Right atrium auricular region (tissue), 2 donors: Measurements from ENCODE around the gene PRUNE1. TPM values are rescaled to one million over a fixed set of nuclear protein-coding genes. Genes with fewer than 3 reads are reported as not detected.
A peak's percentile ranks its signal among the peaks of the same experiment; 100 is the strongest.

ENCODE experiments used
- DNase-seq: peaks from one replicate; pipeline ENCODE4 v3.0.0-alpha.2; 2019; ENCODE audit warnings: low spot score
- H3K27ac ChIP-seq, 2 donors: fragments of 200-600 bp; sonication (generic); 1 replicate in 1 of 2; 2 replicates in 1 of 2; pipeline ENCODE4 v1.5.1; 2016 to 2019
- H3K27me3 ChIP-seq, 2 donors: fragments of 200-600 bp; sonication (generic); one replicate each; pipeline versions ENCODE4 v1.5.1 to v1.6.0; 2017 to 2019
- H3K36me3 ChIP-seq: fragments of 200-600 bp; sonication (generic); one replicate; pipeline ENCODE4 v1.5.1; 2016
- H3K4me1 ChIP-seq, 2 donors: fragments of 200-600 bp; sonication (generic); one replicate each; pipeline versions ENCODE4 v1.5.1 to v1.6.0; 2017 to 2019
- H3K4me3 ChIP-seq, 2 donors: fragments of 200-600 bp; sonication (generic); 1 replicate in 1 of 2; 2 replicates in 1 of 2; pipeline ENCODE4 v1.5.1; 2017 to 2019; ENCODE audit warnings: mild to moderate bottlenecking in 1 of 2, moderate library complexity in 1 of 2
- H3K9me3 ChIP-seq, 2 donors: fragments of 200-600 bp; sonication (generic); one replicate each; pipeline ENCODE4 v1.5.1; 2019
- CTCF ChIP-seq, 2 donors: fragments of 200-600 bp; sonication (generic); IDR thresholded peaks; one replicate each; pipeline ENCODE4 v1.5.1; 2019; ENCODE audit warnings: antibody characterized with exemption in 2 of 2
- total RNA-seq, 2 donors: library from RNA; depleted of rRNA; stranded (reverse); fragments of >200 nt; gene quantifications; one replicate each; pipeline ENCODE4 v1.1.0, GENCODE V29; 2016

The PRUNE1 gene
- total RNA-seq, 2 donors from 2014 or later, result 52.0 to 68.4 TPM

DNA sequence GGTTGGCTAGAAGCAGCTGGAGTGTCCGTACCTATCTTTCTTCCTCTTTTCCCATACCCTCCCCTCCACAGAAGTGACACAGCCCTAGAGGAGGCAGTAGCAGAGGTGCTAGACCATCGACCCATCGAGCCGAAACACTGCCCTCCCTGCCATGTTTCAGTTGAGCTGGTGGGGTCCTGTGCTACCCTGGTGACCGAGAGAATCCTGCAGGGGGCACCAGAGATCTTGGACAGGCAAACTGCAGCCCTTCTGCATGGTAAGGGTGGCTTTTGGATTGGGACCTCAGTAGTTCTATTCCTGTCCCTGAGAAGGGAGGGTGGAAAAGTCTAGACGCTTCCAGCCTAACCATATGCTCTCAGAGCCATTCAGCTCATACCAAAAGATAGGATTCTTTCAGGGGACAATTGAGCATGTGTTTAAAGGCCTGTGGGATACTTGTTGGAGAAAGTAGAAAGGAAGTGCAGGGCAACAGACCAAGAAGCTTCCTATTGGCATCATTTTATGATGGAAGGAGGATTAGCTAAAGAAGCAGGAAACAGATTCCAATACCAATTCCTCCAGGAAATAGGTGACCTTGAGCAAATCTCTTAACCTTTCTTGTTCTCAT is 16.4 kb downstream of the PRUNE1 start:
- peaks cover 0 to 25% of the 10 kb centered on the region in 2 donors for H3K4me1 ChIP-seq
- peaks cover 37% of the 10 kb centered on the region for H3K36me3 ChIP-seq

GRCh38 chr1:151026460-151026859 is 18.2 kb downstream of the PRUNE1 start:
- H3K9me3 ChIP-seq, result no peaks in the 10 kb centered on the region
- H3K4me1 ChIP-seq, result peaks cover 0 to 25% of the 10 kb centered on the region in 2 donors
- H3K27ac ChIP-seq, result no peak overlapping the region
- peaks cover 51% of the 10 kb centered on the region for H3K36me3 ChIP-seq
- TF ChIP-seq CTCF (IDR thresholded peaks at IDR 0.05), result no peak
- DNase-seq, result no peak
- no peaks in the 10 kb centered on the region for H3K27me3 ChIP-seq
- H3K4me3 ChIP-seq, result no peak overlapping the region

More for the DNA sequence above, 16.4 kb downstream of the PRUNE1 start:
- Histone ChIP-seq H3K4me3 (no peak overlapping the region), H3K27me3 (no peaks in the 10 kb centered on the region), H3K9me3 (no peaks in the 10 kb centered on the region), H3K27ac (peak overlapping the region; percentile 55 to 86)
- peak; percentile 85 for DNase-seq
- TF ChIP-seq CTCF (IDR thresholded peaks at IDR 0.05), result peak; percentile 47 to 80

- Histone ChIP-seq H3K9me3 (no peaks in the 10 kb centered on the region), H3K27ac (no peak overlapping the region), H3K36me3 (peaks cover 63% of the 10 kb centered on the region), H3K4me3 (no peak overlapping the region), H3K4me1 (peaks cover 0 to 7% of the 10 kb centered on the region in 2 donors), H3K27me3 (no peaks in the 10 kb centered on the region)
- no peak for TF ChIP-seq CTCF (IDR thresholded peaks at IDR 0.05)
- DNase-seq, result no peak
These were observed 23.9 kb downstream of the PRUNE1 start for GRCh38 chr1:151032164-151032563.

- Histone ChIP-seq H3K27ac (peak overlapping the region in 1 of 2 donors; percentile 66), H3K27me3 (no peaks in the 10 kb centered on the region), H3K4me1 (peaks cover 0 to 11% of the 10 kb centered on the region in 2 donors), H3K36me3 (peaks cover 44% of the 10 kb centered on the region), H3K9me3 (no peaks in the 10 kb centered on the region), H3K4me3 (no peak overlapping the region)
- DNase-seq, result no peak
- no peak for TF ChIP-seq CTCF (IDR thresholded peaks at IDR 0.05)
These were observed 26.9 kb downstream of the PRUNE1 start for GRCh38 chr1:151035167-151035566.

GRCh38 chr1:151036356-151036755 is 28.1 kb downstream of the PRUNE1 start, which contains the start of gene BNIPL:
Gene BNIPL, plus strand, starts transcription at chr1:151036586. Its CDS starts 140 bp downstream, at chr1:151036726.
- no peaks in the 10 kb centered on the region for H3K9me3 ChIP-seq
- H3K4me1 ChIP-seq, result peaks cover 0 to 11% of the 10 kb centered on the region in 2 donors
- no peaks in the 10 kb centered on the region for H3K27me3 ChIP-seq
- TF ChIP-seq CTCF (IDR thresholded peaks at IDR 0.05), result no peak
- no peak for DNase-seq
- H3K27ac ChIP-seq, result peak within 1 kb of the TSS in 1 of 2 donors; percentile 66
- H3K4me3 ChIP-seq, result no peak within 1 kb of the TSS
- peaks cover 32% of the 10 kb centered on the region for H3K36me3 ChIP-seq

DNA sequence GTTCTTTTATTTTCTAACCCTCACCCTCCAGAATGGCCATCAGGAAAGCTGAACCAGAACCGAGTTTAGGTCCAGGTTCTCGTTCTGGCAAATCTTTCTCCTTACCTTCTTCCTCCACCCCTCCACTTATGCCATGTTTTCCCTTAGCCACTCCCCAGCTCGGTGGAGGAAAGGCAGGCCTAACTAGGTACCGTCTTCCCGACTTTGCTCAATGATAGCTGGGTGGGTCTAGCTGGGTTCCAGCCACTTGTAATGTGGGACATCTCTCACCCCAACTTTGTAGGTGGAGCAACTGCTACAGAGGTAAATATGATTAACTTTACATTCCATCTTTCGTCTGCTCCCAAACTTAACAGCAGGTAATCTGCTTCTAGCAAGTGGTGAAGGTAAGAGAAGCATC is 28.8 kb downstream of the PRUNE1 start:
- Histone ChIP-seq H3K36me3 (peaks cover 25% of the 10 kb centered on the region), H3K27ac (no peak overlapping the region), H3K9me3 (no peaks in the 10 kb centered on the region), H3K27me3 (no peaks in the 10 kb centered on the region), H3K4me1 (peaks cover 0 to 11% of the 10 kb centered on the region in 2 donors), H3K4me3 (no peak overlapping the region)
- no peak for DNase-seq
- TF ChIP-seq CTCF (IDR thresholded peaks at IDR 0.05), result no peak
